Raji (cell line): Measurements from ENCODE around the gene TWIST2.

ENCODE experiments used
- POLR2A ChIP-seq: IDR thresholded peaks from 2 replicates; pipeline ENCODE4 v1.6.1; 2011; ENCODE audit warnings: low read depth, low read length, control low read depth; ENCODE audit not compliant: insufficient read depth

The TWIST2 gene

DNA sequence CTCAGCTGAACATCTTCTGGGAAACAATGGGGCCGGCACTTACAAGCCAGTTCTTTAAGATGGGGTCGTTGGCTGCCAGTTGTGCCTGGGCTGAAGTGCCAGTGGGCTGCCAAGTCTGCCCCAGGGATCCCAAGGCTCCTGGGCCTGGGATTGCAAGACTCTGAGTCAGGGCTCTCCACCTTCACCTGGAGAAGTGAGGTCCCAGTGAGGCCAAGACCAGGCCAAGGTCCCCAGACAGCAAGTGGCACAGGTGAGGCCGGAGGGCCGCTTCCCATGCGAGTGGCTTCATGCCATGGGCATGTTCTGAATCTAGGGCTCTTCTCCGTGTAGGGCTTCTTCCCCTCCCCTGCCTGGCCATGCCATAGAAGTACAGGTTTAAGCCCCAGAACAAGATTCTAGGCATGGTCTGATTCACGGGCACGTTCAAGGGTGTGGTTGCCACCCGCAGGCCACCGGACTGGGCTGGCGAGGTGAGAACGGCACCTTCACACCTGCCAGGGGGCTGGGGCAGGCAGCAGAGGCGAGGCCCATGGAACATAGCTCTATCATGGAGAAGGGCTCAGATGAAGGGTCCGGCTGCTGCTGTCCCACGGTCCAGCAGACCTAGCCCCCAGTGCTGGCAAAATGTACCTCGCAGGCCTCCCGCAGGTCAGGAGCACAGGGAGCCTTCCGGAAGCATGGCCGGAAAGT, 36.4 kb downstream of the TWIST2 start:
- TF ChIP-seq POLR2A, result no peak

GRCh38 chr2:238884812-238885408, 37.0 kb downstream of the TWIST2 start:
- TF ChIP-seq POLR2A, result no peak

DNA sequence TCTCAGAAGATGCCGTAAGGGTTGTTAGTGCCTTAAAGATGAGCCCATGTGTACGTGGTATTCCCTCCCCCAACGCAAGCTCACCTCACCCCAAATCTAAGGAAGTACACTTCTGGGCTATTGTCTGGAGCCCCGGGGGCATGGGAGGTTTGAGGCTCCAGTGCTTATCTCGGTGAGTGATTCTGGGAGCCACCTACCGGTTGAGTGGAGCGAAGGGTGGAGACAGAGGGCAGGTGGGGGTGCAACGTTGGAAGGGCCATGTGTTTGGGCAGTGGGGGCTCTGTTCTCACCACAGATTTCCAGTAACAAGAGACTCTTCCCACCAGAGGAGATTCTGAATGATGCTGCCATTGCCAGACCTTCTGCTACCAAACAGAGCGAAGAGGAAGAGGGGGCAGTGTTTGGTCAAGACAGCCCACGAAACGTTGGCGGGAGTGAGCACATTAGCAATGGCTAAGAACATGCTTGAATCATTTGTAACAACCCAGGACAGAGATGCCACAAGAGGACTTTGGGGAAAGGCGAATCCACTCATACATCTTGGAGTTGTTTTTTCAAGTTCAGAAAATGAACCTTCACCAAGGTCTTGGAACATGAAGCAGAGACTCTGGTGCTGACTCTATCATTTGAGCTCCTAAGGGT, 38.7 kb downstream of the TWIST2 start:
- TF ChIP-seq POLR2A, result no peak

DNA sequence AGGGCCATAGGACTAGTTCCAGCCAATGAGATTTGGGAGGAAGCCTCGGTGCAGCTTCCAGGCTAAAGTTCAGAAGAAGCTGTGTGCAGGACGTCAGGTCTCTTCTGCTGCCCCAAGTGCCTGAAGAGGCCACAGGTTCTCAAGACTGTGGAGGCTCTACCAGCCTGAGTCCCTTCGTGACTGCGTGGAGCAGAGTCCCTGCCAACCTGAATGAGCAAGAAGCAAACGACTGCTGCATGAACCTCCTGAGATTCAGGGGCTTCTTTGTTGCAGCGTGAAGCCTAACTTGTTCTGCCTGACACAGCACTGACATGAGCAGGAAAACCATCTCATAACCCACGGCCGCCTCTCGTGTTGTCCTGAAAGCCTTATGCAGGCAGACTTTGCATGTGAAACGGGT, 39.7 kb downstream of the TWIST2 start:
- no peak for TF ChIP-seq POLR2A

GRCh38 chr2:238888781-238889180, 40.9 kb downstream of the TWIST2 start:
- TF ChIP-seq POLR2A, result no peak

- TF ChIP-seq POLR2A, result no peak
Measured at GRCh38 chr2:238890131-238890530, 42.2 kb downstream of the TWIST2 start.

- TF ChIP-seq POLR2A, result no peak
Measured at GRCh38 chr2:238890618-238891456, 43.0 kb downstream of the TWIST2 start.

GRCh38 chr2:238891457-238892203, 43.7 kb downstream of the TWIST2 start:
- TF ChIP-seq POLR2A, result no peak

GRCh38 chr2:238892204-238892500, 44.3 kb downstream of the TWIST2 start:
- no peak for TF ChIP-seq POLR2A

DNA sequence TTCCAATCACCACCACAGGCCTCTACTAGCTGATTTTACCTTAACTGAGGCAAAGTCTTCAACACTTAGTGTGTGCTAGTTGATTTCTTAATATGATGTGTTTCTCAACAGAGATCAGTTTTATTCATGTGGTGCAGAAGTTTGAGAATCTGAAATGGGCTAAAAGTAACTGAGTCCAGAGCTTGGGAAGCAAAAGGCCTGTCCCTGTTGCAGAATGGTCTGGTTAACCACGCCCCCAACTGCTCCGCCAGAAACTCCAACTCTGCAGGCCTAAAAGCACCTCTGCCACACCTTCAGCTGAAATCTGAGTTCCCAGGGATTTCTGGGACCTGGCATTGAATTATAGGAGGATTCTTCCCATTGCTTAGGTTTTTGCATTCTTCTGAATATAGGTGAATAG, 44.9 kb downstream of the TWIST2 start:
- TF ChIP-seq POLR2A, result no peak

- no peak for TF ChIP-seq POLR2A
Measured at GRCh38 chr2:238893349-238894000, 45.6 kb downstream of the TWIST2 start.

DNA sequence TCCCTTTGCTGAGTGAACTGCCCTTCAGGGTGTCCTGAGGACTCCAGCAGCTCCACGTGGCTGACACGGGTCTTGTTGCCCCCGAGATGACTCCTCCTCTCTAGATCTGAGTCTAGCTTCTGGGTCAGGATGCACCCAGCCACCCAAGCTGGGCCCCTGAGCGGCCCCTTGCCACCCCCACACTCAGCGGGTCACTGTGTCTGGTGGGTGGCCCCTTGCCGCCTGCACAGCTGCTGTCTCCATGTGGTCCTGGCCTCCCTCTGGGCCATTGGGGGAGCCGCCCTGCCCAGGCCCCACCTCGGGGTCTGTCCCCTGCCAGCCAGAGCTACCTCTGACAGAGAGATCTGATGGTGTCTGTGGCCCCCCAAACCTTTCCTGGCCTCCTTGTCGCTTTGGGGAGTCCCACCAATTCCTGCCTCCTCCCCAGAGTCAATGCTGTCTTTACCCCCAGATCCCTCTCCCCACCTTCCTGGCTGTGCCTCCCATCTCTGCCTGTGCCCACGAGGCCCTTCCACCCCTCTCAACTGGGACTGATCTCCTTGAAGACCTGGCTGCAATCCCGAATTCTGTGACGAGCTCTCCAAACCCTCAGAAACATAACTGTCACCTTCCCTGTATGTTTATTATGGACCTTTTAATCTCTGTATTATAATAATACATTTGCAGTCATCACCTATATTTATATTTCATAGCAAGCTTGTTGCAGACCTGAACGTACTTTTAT, 46.5 kb downstream of the TWIST2 start:
- TF ChIP-seq POLR2A, result no peak

DNA sequence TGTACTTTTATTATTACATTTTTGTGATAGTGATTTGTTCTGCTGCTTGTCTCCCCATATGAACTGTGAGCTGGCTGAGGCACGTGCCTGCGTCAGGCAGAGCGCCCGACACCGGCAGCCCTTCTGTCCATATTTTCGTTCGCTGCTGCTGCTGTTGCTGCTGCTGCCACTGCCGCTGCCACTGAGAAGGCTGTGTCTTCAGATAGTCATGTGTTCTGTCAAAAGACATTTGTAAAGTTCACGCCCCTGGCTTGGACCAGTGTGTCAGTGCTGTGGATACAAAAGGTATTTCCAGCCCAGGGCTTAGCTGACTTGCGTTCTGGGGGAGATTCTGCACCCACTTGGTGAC, 47.0 kb downstream of the TWIST2 start:
- no peak for TF ChIP-seq POLR2A

DNA sequence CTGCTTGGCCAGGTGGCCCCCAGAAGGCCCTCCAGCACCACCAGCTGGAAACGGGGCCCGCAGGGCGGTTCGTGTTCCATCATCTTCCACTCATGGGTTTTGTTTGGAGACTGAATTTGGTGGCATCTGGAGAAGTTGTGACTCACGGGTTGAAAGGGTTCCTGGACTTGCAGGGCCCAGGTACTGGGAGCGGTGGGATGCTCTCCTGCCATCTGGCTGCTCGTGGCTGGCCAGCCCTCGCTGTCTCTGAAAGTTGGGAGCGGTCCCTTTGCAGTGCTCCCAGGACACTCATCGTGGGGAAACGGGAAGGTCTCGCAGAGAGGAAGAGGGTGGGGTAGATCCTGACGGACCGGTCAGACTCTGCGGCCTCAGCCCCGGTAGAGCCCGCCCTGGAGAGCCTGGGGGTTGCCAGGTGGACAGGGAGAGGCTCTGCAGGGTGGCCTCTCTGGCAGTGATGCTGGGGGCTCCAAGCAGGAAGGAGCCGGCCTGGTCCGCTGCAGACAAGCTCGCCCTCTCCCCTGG, 47.5 kb downstream of the TWIST2 start:
- TF ChIP-seq POLR2A, result no peak
